IPS DF 6.9 (cell line): ENCODE data around the gene RASA3.
"Not testable (repeated sequence)": the region's sequence is repeated elsewhere in the genome, so short reads cannot be mapped to it uniquely, and the experiment has no call there.

ENCODE experiments used
- DNase-seq: peaks from one replicate; pipeline ENCODE4 v3.0.0-alpha.2; 2013; ENCODE audit warnings: low read depth, low spot score
- H3K27ac ChIP-seq: one replicate; pipeline ENCODE4 v1.5.1; 2013; ENCODE audit warnings: low read length, control low read depth
- H3K27me3 ChIP-seq: 2 replicates; pipeline ENCODE4 v1.6.1; 2013; ENCODE audit warnings: mild to moderate bottlenecking, low read length; ENCODE audit not compliant: control insufficient read depth, insufficient read depth
- H3K36me3 ChIP-seq: 2 replicates; pipeline ENCODE4 v1.6.1; 2013; ENCODE audit warnings: low read length; ENCODE audit not compliant: control insufficient read depth, insufficient read depth
- H3K4me1 ChIP-seq: 2 replicates; pipeline ENCODE4 v1.6.1; 2013; ENCODE audit warnings: low read length; ENCODE audit not compliant: control insufficient read depth, insufficient read depth
- H3K4me3 ChIP-seq: 2 replicates; pipeline ENCODE4 v1.5.1; 2013; ENCODE audit warnings: mild to moderate bottlenecking, low read length
- H3K9me3 ChIP-seq: 2 replicates; pipeline ENCODE4 v1.6.1; 2013; ENCODE audit warnings: low read length, inconsistent platforms; ENCODE audit not compliant: control insufficient read depth, insufficient read depth
- WGBS: extraction: QIAGEN DNeasy Blood & Tissue Kit; methylation state at CpG from one replicate; pipeline ENCODE4 v1.1.7; 2013; ENCODE audit warnings: mixed read lengths, missing lambda C conversion rate; ENCODE audit not compliant: insufficient read length, insufficient coverage; 5-methylcytosine and 5-hydroxymethylcytosine counted together

Gene RASA3

GRCh38 chr13:114132419-114133121 lies at the start of gene RASA3:
Gene RASA3, minus strand, starts transcription at chr13:114132623. Its CDS starts 134 bp downstream, at chr13:114132489.
- Histone ChIP-seq H3K27me3 (no peaks in the 10 kb centered on the region), H3K4me1 (peaks cover 17% of the 10 kb centered on the region), H3K4me3 (peak within 1 kb of the TSS; percentile 67; the same call in 1 of the 2 replicates), H3K27ac (no peak within 1 kb of the TSS), H3K9me3 (no peaks in the 10 kb centered on the region), H3K36me3 (no peaks in the 10 kb centered on the region)
- no peak for DNase-seq
- WGBS, result no CpG with 5 or more reads among the region's 81 CpGs

GRCh38 chr13:114179087-114179658 lies 46.8 kb upstream of the RASA3 start, which contains the start of gene CFAP97D2:
Gene CFAP97D2, plus strand, starts transcription at chr13:114179257. Its CDS starts 74 bp downstream, at chr13:114179331.
- no peak within 1 kb of the TSS for H3K27ac ChIP-seq
- no peaks in the 10 kb centered on the region for H3K9me3 ChIP-seq
- no peak for DNase-seq
- WGBS, result no CpG with 5 or more reads among the region's 13 CpGs
- H3K4me1 ChIP-seq, result no peaks in the 10 kb centered on the region; the same call in 1 of the 2 replicates
- no peak within 1 kb of the TSS for H3K4me3 ChIP-seq
- no peaks in the 10 kb centered on the region for H3K27me3 ChIP-seq
- H3K36me3 ChIP-seq, result no peaks in the 10 kb centered on the region

GRCh38 chr13:114177245-114178010 lies 45.0 kb upstream of the RASA3 start:
- Histone ChIP-seq H3K4me3 (no peak overlapping the region), H3K36me3 (no peaks in the 10 kb centered on the region), H3K9me3 (no peaks in the 10 kb centered on the region), H3K4me1 (no peaks in the 10 kb centered on the region; the same call in 1 of the 2 replicates), H3K27me3 (no peaks in the 10 kb centered on the region), H3K27ac (no peak overlapping the region)
- no CpG with 5 or more reads among the region's 12 CpGs for WGBS
- DNase-seq, result no peak

- not testable (repeated sequence) for H3K36me3 ChIP-seq, H3K27me3 ChIP-seq, H3K27ac ChIP-seq, DNase-seq, H3K4me3 ChIP-seq, H3K9me3 ChIP-seq, H3K4me1 ChIP-seq
- WGBS, result no CpG with 5 or more reads among the region's 14 CpGs
Observed at GRCh38 chr13:114176359-114176902, 44.0 kb upstream of the RASA3 start.

- Histone ChIP-seq H3K27ac (no peak overlapping the region), H3K36me3 (no peaks in the 10 kb centered on the region), H3K4me1 (no peaks in the 10 kb centered on the region; the same call in 1 of the 2 replicates), H3K27me3 (no peaks in the 10 kb centered on the region), H3K4me3 (no peak overlapping the region), H3K9me3 (no peaks in the 10 kb centered on the region)
- no peak for DNase-seq
- no CpG with 5 or more reads among the region's 3 CpGs for WGBS
Observed at GRCh38 chr13:114174529-114174961, 42.1 kb upstream of the RASA3 start.

- Histone ChIP-seq H3K27ac (no peak overlapping the region), H3K4me3 (no peak overlapping the region)
- no CpG with 5 or more reads among the region's 1 CpG for WGBS
Observed at GRCh38 chr13:114173745-114174144, 41.3 kb upstream of the RASA3 start.

GRCh38 chr13:114173272-114173671 lies 40.8 kb upstream of the RASA3 start:
- Histone ChIP-seq H3K27me3 (no peaks in the 10 kb centered on the region), H3K9me3 (no peaks in the 10 kb centered on the region), H3K4me3 (no peak overlapping the region), H3K27ac (no peak overlapping the region), H3K36me3 (no peaks in the 10 kb centered on the region), H3K4me1 (no peaks in the 10 kb centered on the region)
- WGBS, result no CpG with 5 or more reads among the region's 3 CpGs
- DNase-seq, result no peak

More at GRCh38 chr13:114173745-114174144, 41.3 kb upstream of the RASA3 start:
- Histone ChIP-seq H3K4me1 (no peaks in the 10 kb centered on the region), H3K9me3 (no peaks in the 10 kb centered on the region), H3K36me3 (no peaks in the 10 kb centered on the region), H3K27me3 (no peaks in the 10 kb centered on the region)
- no peak for DNase-seq

- no peaks in the 10 kb centered on the region for H3K27me3 ChIP-seq
- no peak for DNase-seq
- no peaks in the 10 kb centered on the region for H3K4me1 ChIP-seq
- WGBS, result no CpG with 5 or more reads among the region's 5 CpGs
- H3K9me3 ChIP-seq, result no peaks in the 10 kb centered on the region
- no peak overlapping the region for H3K27ac ChIP-seq
- no peaks in the 10 kb centered on the region for H3K36me3 ChIP-seq
- no peak overlapping the region for H3K4me3 ChIP-seq
Observed at GRCh38 chr13:114167885-114168284, 35.5 kb upstream of the RASA3 start.

GRCh38 chr13:114167426-114167825 lies 35.0 kb upstream of the RASA3 start:
- no peak overlapping the region for H3K27ac ChIP-seq
- no peak for DNase-seq
- H3K27me3 ChIP-seq, result no peaks in the 10 kb centered on the region
- H3K9me3 ChIP-seq, result no peaks in the 10 kb centered on the region
- H3K4me1 ChIP-seq, result no peaks in the 10 kb centered on the region
- no peaks in the 10 kb centered on the region for H3K36me3 ChIP-seq
- no CpG with 5 or more reads among the region's 5 CpGs for WGBS
- H3K4me3 ChIP-seq, result no peak overlapping the region

GRCh38 chr13:114166381-114167131 lies 34.1 kb upstream of the RASA3 start:
- no CpG with 5 or more reads among the region's 20 CpGs for WGBS
- DNase-seq, result no peak
- Histone ChIP-seq H3K36me3 (no peaks in the 10 kb centered on the region), H3K4me3 (no peak overlapping the region), H3K27ac (no peak overlapping the region), H3K4me1 (no peaks in the 10 kb centered on the region), H3K9me3 (no peaks in the 10 kb centered on the region), H3K27me3 (no peaks in the 10 kb centered on the region)
